Measurements from ENCODE around the gene MYOM3. TPM values are rescaled to one million over a fixed set of nuclear protein-coding genes. Genes with fewer than 3 reads are reported as not detected.

The MYOM3 gene
- polyA plus RNA-seq, 1 experiment: not detected

DNA sequence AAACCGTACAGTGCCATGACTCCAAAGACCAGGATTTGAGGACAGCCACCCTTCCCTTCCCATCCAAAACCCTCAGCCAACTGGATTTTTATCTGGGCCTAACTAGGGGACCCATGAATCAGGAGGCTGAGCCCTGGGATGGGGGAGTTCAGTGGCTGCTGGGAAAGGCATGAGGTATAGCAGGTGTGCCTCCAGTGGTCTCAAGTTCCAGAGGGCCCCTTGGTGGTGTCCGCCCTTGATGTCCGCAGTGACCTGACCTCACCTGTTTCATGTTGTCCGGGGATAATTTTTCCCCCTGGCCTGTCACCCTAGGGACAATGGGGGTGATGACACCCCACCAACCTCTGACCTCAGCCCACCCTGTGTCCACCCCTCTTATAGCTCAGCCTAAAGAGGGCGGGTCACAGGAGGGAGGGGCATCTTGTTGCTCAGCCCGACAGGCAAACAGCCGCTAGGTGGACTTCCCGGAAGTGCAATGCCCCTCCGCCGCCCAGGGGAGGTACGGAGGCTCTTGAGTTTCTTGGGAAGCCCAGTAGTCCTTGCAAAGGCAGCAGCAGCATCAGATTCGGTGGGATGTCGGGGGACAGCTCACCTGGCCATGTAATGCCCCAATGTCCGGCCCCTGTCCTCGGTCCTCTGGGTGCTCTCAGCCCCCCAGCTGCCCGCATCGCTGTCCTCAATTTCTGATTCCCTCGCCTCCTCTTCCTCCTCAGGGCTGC lies 44.8 kb upstream of the MYOM3 start:
- Histone ChIP-seq H3K27me3 (ENCODE audit: control insufficient read depth, insufficient read depth, low read length) (peaks cover 44% of the 10 kb centered on the region), H3K27ac (ENCODE audit: low read depth, low read length) (no peak overlapping the region), H3K9me3 (ENCODE audit: control insufficient read depth, insufficient read depth, low read length) (no peaks in the 10 kb centered on the region), H3K4me3 (ENCODE audit: low read depth, low read length) (no peak overlapping the region)
- ChIA-PET CTCF (no interaction called here), POLR2A (no interaction called here)
- TF ChIP-seq, protein P1, sequence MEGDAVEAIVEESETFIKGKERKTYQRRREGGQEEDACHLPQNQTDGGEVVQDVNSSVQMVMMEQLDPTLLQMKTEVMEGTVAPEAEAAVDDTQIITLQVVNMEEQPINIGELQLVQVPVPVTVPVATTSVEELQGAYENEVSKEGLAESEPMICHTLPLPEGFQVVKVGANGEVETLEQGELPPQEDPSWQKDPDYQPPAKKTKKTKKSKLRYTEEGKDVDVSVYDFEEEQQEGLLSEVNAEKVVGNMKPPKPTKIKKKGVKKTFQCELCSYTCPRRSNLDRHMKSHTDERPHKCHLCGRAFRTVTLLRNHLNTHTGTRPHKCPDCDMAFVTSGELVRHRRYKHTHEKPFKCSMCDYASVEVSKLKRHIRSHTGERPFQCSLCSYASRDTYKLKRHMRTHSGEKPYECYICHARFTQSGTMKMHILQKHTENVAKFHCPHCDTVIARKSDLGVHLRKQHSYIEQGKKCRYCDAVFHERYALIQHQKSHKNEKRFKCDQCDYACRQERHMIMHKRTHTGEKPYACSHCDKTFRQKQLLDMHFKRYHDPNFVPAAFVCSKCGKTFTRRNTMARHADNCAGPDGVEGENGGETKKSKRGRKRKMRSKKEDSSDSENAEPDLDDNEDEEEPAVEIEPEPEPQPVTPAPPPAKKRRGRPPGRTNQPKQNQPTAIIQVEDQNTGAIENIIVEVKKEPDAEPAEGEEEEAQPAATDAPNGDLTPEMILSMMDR (IDR thresholded peaks at IDR 0.05; ENCODE audit: low read depth, low read length): no peak
- DNase-seq (ENCODE audit: low read depth, low spot score): no peak

DNA sequence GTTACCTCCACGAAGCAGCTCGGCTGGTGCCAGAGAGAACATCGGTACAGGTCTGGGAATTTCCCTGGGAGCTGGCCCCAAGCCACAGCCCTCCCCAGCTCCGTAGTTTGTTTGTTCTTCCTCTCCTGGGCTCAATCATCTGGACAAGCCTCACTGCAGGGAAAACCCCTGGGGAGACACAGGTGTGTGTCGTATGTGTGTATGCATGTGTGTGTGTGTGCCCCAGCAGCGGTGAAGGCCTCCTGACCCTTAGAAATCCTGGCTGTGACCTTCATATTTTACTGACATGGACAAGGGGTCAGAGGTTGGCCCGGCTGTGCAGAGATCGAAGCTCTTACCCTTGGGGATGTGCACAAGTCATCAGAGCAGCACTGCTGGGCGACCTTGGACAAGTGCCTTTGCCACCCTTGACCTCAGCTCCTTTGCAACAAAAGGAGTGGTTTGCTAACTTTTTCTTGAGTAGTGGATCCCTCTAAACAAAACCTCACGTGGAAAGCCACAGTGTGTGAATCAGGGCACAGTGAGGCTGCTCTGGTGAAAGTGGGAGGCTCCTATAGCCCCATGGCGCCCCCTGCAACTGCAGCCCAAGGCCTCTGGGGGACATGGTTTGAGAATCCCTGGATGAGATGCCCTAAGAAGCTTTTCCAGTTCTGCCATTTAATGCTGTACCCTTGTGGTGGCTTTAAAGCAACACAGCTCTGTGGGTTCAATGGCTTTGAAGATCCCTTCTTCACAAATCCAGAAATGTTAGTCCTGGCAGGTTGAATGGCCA lies 43.3 kb upstream of the MYOM3 start:
- no peaks in the 10 kb centered on the region for H3K9me3 ChIP-seq (ENCODE audit: control insufficient read depth, insufficient read depth, low read length)
- no peak overlapping the region for H3K27ac ChIP-seq (ENCODE audit: low read depth, low read length)
- TF ChIP-seq, protein P1 (IDR thresholded peaks at IDR 0.05; ENCODE audit: low read depth, low read length): 0 out of 2 replicates have a peak, but pooled peaks have one; percentile 11
- ChIA-PET POLR2A (no interaction called here), CTCF (interaction anchor here (0.7 to 3.0 kb wide), 5 partner anchors 11 to 432 kb away, joined by 3 to 9 read pairs (median 4); no protein-coding TSS in a partner anchor)
- no peak for DNase-seq (ENCODE audit: low read depth, low spot score)
- H3K27me3 ChIP-seq (ENCODE audit: control insufficient read depth, insufficient read depth, low read length): peaks cover 50% of the 10 kb centered on the region
- H3K4me3 ChIP-seq (ENCODE audit: low read depth, low read length): no peak overlapping the region

DNA sequence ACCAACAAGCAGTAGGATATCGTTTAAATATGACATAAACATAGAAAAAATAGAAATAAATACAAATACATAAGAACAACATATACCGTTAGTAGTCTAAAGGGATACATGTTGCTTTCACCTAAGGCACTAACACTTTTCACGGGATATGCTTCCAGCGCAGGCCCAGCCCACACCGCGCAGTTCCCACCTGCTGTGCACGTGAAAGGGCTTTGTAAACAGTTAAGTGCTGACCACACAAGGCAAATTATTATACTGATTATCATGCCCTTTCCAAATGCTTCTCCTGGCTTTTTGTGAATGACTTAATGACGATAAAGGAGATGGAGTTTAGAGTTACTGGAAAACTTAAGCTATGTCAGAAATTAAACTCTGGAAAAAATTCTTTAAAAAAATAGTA lies 42.3 kb upstream of the MYOM3 start:
- no peak for DNase-seq (ENCODE audit: low read depth, low spot score)
- ChIA-PET POLR2A (no interaction called here), CTCF (interaction anchor here (1.0 to 3.0 kb wide), 4 partner anchors 10 to 237 kb away, joined by 3 to 9 read pairs (median 4); no protein-coding TSS in a partner anchor)
- H3K9me3 ChIP-seq (ENCODE audit: control insufficient read depth, insufficient read depth, low read length): no peaks in the 10 kb centered on the region
- peaks cover 44% of the 10 kb centered on the region for H3K27me3 ChIP-seq (ENCODE audit: control insufficient read depth, insufficient read depth, low read length)
- H3K27ac ChIP-seq (ENCODE audit: low read depth, low read length): no peak overlapping the region
- TF ChIP-seq, protein P1 (IDR thresholded peaks at IDR 0.05; ENCODE audit: low read depth, low read length): no peak
- no peak overlapping the region for H3K4me3 ChIP-seq (ENCODE audit: low read depth, low read length)

DNA sequence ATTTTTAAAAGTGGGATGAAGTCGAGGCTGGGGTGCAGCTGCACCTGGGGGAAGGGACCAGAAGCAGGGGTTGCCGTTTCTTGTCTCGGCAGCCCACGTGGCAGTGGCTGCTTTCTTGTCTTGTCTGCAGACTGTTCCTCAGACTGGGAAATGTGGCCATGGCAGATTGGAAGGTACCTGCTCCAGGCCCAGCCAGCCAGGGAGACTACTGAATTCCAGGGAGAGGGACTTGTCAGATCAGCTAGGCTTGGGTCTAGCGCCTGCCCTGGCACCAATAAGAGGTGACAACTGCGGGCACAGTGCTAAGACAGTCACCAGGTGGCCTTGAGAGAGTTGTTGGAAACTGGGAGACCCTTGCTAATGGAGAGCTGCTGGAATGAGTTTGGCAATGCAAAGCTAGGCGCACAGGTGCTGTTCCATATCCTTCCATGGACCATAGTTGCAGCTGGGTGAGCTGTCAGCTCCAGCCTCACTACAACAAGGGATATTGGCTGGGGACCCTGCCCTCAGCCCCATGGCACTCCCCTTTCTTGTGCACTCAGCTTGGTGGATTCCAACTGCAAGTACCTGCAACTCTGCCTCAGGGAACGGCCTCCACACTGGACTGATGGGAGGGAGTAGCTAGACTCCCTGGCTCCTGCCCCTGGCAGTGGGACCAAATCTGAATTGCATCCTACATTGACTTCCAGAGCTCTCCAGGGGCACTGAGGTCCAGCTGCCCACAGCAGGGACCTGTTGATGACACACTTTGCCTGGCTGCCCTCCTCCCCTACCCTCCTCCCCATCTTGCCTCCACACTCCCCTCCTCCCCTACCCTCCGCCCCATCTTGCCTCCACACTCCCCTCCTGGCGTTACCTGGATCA lies 40.9 kb upstream of the MYOM3 start:
- DNase-seq (ENCODE audit: low read depth, low spot score): no peak
- Histone ChIP-seq H3K27me3 (ENCODE audit: control insufficient read depth, insufficient read depth, low read length) (peaks cover 39% of the 10 kb centered on the region), H3K27ac (ENCODE audit: low read depth, low read length) (no peak overlapping the region), H3K4me3 (ENCODE audit: low read depth, low read length) (no peak overlapping the region), H3K9me3 (ENCODE audit: control insufficient read depth, insufficient read depth, low read length) (no peaks in the 10 kb centered on the region)
- ChIA-PET POLR2A (no interaction called here), CTCF (interaction anchor here (0.7 to 3.0 kb wide), 4 partner anchors 37 to 239 kb away, joined by 3 to 9 read pairs (median 8); no protein-coding TSS in a partner anchor)
- TF ChIP-seq, protein P1 (IDR thresholded peaks at IDR 0.05; ENCODE audit: low read depth, low read length): no peak
